ENCODE results near the gene GLT6D1.

Gene GLT6D1

GRCh38 chr9:135664801-135665794 is 25.8 kb upstream of the GLT6D1 start:
- DNase-seq = no peak

DNA sequence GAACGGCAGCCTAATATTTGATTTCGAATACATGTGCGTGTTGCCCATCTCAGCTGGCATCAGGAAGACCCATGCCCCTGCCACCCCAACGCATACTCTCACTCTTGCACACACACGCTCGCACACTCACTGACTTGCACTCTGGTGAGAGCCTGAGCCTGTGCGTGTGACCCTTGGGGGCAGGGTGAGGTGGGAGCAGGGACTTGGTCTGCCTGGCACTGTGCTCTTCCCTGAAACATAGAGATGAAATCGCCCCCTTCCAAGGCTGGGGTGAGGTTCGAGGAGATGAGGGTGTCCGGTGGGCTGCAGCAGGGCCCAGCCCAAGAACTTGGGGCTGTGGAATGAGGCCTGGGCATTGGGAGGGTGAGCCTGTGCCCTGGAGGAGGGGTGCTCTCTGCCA is 24.9 kb upstream of the GLT6D1 start:
- DNase-seq = no peak

GRCh38 chr9:135663857-135664256 is 24.5 kb upstream of the GLT6D1 start:
- DNase-seq = no peak

DNA sequence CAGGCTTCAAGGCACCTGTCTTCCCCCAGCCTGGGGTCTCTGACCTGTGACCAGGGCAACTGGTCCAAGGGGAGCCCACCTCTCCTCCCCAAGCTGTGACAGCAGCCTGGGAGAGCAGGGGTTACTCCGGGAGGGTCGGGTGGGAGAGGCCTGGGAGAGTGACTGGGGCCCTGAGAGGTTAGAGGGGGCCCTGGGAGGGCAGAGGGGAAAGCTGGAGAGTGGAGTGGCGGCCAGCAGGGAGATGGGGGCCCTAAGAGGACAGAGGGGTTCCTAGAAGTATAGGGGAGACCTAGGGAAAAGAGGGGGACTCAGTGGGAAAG is 24.1 kb upstream of the GLT6D1 start:
- DNase-seq = no peak

- no peak for DNase-seq
Observed at GRCh38 chr9:135662758-135663450, 23.6 kb upstream of the GLT6D1 start, which contains the start of gene LCN9. Gene LCN9 (plus strand): TSS chr9:135663309. CDS start chr9:135663322, 13 bp downstream.

- no peak for DNase-seq
Observed at GRCh38 chr9:135661816-135662560, 22.6 kb upstream of the GLT6D1 start.

DNA sequence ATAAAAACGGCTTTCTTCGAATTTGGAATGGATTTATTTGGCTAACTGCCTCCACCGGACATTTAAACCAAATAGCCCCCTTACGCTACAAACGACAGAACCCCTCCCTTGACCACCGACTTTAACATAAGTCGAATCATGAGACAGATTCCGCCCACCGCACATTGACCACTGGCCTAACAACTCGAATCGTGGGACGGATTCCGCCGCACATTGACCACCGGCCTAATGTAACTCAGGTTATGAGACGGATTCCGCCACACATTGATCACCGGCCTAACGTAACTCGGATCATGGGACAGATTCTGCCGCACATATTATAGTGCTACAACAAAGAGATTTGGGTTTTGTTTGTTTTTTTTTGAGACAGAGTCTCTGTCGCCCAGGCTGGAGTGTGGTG is 21.1 kb upstream of the GLT6D1 start:
- DNase-seq = no peak

GRCh38 chr9:135659252-135659651 is 19.9 kb upstream of the GLT6D1 start:
- DNase-seq = no peak

DNA sequence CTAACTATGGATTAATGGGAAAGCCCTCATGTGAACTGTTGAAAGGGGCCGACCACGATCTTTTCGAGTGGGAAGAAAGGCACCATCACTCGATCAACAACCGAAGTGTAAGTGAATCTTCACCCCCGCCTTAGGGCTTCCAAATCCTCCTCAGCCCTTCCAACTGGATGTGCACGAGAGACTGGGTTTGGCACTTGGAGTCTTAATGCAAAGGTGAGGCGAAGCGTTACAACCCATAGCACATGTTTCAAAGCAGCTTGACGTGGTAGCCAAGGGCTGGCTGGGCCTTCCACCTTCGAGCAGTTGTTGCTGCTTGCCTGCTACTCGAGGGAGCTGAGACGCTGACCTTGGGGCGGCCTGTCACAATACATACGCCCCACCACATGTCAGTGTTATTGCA is 18.1 kb upstream of the GLT6D1 start:
- DNase-seq = no peak

DNA sequence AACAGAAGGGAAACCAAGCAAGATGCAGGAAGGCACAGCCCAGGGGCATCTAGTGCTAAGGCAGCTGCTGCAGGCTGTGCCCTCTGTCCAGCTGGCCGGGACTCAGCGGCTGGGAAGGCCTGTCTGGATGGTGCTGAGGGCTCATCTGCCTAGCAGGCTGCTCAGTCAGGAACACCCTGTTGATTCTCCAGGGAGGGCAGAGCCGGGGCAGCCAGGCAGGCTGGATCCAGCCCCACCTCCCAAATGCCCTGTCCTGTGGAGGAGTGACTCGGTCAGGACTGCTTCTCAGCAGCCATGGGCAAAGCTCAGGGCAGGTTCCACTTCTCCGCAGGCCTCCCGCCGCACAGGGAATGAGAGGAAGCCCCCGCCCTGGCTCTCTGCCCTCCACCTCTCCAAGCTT is 16.0 kb upstream of the GLT6D1 start:
- DNase-seq = no peak

DNA sequence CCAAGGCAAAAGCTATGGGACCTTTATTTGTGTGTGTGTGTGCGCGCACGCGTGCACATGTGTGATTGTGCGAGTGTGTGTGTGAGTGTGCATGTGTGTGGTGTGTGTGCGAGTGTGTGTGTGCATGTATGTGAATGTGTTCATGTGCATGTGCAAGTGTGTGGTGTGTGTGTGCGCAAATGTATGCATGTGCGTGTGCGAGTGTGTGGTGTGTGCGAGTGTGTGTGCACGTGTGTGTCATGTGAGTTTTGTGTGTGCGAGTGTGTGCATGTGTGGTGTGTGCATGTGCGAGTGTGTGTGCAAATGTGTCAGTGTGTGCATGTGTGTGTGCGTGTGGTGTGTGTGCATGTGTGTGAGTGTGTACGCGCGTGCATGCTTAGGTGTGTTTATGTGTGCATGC is 11.1 kb upstream of the GLT6D1 start:
- DNase-seq = no peak

DNA sequence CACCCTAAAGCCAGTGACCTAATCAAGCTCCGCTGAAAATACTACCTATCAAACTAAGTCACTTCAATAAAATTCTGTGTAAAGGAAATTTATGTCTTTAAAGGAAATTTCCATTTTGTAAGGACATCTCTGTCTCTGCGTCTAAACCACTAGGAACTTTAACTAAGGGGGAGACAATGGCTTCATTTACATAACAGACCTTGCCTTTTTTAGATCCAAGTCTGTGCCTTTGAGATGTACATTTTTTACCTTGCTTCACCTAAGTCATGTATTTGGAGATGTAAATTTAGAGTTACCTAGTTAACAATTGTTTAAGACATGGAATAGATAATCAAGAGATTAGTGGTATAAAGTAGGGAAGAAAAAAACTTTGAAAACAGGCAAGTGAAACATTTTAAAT is 10.2 kb upstream of the GLT6D1 start:
- DNase-seq = no peak

GRCh38 chr9:135648494-135649410 is 9.4 kb upstream of the GLT6D1 start:
- no peak for DNase-seq

DNA sequence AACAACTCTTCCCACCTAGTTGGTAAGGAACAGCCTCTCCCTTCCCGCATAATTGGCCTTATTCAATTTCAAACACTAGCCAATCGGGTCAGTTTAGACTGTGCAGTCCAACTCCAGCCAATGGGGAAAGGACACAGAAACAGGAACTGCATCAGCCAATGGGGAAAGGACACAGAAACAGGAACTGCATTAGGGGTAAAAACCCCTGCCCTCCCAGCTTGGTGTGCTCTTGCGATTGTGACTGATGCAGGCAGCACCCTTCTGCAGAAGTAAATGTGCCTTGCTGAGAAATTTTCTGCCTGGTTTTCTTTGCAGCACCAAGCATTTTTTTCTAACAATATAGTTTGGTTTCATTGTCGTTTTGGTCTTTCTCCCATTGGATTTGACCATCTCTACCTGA is 8.5 kb upstream of the GLT6D1 start:
- no peak for DNase-seq

GRCh38 chr9:135644631-135645218 is 5.4 kb upstream of the GLT6D1 start:
- no peak for DNase-seq

- DNase-seq = no peak
Observed at GRCh38 chr9:135641745-135642144, 2.4 kb upstream of the GLT6D1 start.

- DNase-seq = no peak
Observed at GRCh38 chr9:135641047-135641446, 1.7 kb upstream of the GLT6D1 start.

- DNase-seq = peak; percentile 63
Observed at GRCh38 chr9:135636930-135637530, 2.3 kb downstream of the GLT6D1 start.

GRCh38 chr9:135632841-135633240 is 6.5 kb downstream of the GLT6D1 start:
- no peak for DNase-seq

GRCh38 chr9:135624282-135624681 is 15.1 kb downstream of the GLT6D1 start:
- no peak for DNase-seq

- DNase-seq = no peak
Observed at GRCh38 chr9:135622415-135623020, 16.8 kb downstream of the GLT6D1 start.
